HG03457 (cell line): ENCODE data around the gene FCAR.
"Not testable (repeated sequence)": the region's sequence is repeated elsewhere in the genome, so short reads cannot be mapped to it uniquely, and the experiment has no call there.

Source experiments
- ATAC-seq: cut with Tn5 transposase; IDR thresholded peaks from one replicate; pipeline ENCODE4 v1.9.1; 2021; ENCODE audit warnings: moderate number of reproducible peaks; ENCODE audit not compliant: unreplicated experiment

FCAR gene

GRCh38 chr19:54873990-54874389 is at the start of gene FCAR:
TSS of gene FCAR (plus strand) at chr19:54874235. CDS start at chr19:54874290, 55 bp downstream.
- no peak for ATAC-seq

- not testable (repeated sequence) for ATAC-seq
Measured at GRCh38 chr19:54824416-54824815, 49.6 kb upstream of the FCAR start.

GRCh38 chr19:54825326-54825725 is 48.7 kb upstream of the FCAR start:
- ATAC-seq = not testable (repeated sequence)

GRCh38 chr19:54828064-54828463 is 46.0 kb upstream of the FCAR start:
- ATAC-seq = not testable (repeated sequence)

DNA sequence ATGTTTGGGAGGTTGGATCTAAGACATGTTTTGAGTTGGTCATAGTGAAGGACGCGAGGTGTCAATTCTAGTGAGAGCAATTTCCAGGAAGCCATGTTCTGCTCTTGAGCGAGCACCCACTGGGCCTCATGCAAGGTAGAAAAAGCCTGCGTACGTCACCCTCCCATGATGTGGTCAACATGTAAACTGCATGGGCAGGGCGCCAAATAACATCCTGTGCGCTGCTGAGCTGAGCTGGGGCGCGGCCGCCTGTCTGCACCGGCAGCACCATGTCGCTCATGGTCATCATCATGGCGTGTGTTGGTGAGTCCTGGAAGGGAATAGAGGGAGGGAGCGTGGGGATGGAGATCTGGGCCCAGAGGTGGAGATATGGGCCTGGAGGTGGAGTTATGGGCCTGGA is 41.5 kb upstream of the FCAR start, which contains the start of gene KIR2DS4:
TSS of gene KIR2DS4 (plus strand) at position 181 of the 400 bp plus-strand sequence.
- not testable (repeated sequence) for ATAC-seq

- ATAC-seq = not testable (repeated sequence)
Measured at GRCh38 chr19:54835126-54835525, 38.9 kb upstream of the FCAR start.

GRCh38 chr19:54837522-54837921 is 36.5 kb upstream of the FCAR start:
- not testable (repeated sequence) for ATAC-seq

DNA sequence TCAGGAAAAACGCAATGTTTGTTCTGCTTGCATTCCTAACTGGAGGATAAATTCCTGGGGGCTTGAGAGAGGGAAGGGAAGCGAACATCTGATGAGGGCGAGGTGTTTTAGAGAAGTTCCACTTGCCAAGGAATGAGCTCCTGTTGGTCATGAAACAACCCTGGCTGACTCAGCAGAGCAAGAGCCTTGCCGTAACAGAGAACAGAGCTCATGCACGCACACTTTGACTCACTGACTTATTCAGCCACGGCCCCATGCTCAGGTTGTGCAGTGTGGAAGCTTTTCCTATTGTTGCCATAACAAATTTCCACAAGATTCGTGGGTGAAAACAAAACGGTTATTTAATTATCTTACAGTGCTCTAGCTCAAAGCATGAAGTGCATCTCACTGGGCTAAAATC is 30.9 kb upstream of the FCAR start:
- ATAC-seq = not testable (repeated sequence)

GRCh38 chr19:54850061-54850640 is 23.9 kb upstream of the FCAR start, which contains the start of gene KIR3DL2:
TSS of gene KIR3DL2 (plus strand) at chr19:54850443. CDS start at chr19:54850476, 33 bp downstream.
- not testable (repeated sequence) for ATAC-seq

- ATAC-seq = no peak
Measured at GRCh38 chr19:54850930-54851329, 23.1 kb upstream of the FCAR start.

DNA sequence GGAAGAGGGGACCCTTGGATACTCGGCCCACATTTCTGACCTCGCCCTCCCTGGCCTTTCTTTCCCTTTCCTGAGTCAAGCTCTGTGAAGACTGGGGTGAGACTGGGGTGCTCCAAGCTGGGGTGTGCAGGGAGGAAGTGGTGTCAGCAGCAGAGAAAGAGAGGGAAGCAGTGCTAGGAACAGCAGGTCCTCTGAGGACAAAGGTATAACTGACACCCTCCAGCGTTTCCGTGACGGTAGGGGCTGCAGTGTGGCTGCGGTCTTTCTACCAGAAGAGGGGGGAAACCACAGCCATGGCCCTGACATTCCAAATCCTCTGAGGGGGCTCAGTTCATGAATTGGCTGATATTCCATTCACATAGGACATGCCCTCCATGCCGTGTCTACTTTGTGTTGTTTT is 22.7 kb upstream of the FCAR start:
- no peak for ATAC-seq

DNA sequence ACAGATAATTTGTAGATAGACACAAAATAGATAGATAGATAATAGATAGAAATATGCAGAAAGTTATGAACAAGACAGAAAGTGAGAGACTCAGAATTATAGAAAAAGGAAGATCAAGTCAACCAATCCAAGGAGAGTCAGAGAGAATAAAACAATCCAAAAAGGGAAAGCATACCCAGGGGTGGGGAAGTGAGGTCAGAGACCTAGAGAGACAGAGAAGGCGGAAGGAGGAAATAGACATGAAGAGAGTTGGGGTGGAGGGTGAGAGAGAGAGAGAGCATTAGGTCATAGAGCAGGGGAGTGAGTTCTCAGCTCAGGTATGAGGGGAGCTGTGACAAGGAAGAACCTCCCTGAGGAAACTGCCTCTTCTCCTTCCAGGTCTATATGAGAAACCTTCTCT is 18.8 kb upstream of the FCAR start:
- not testable (repeated sequence) for ATAC-seq

GRCh38 chr19:54858476-54858875 is 15.6 kb upstream of the FCAR start:
- ATAC-seq = not testable (repeated sequence)

GRCh38 chr19:54859421-54859820 is 14.6 kb upstream of the FCAR start:
- ATAC-seq = not testable (repeated sequence)

- ATAC-seq = not testable (repeated sequence)
Measured at GRCh38 chr19:54863459-54863858, 10.6 kb upstream of the FCAR start.

GRCh38 chr19:54871696-54872095 is 2.3 kb upstream of the FCAR start:
- no peak for ATAC-seq

DNA sequence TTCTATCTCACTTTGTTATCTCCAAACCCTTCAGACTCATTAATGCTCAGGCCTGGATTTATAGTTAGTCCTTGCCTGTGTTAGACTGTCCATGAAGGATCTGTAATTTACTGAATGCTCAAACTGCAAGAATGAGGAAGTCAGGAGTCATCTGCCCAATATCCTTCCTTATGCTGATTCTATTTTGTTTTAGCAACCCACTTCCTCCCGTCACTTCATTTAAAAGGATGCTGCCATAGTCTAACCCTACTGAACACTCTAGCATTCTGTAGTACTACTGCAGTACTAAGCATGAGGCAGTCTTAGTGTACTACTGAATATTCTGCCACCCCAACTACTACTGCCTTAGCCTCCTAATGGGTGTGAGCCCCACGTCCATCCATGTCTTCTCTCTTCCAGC is 1.5 kb downstream of the FCAR start:
- no peak for ATAC-seq

GRCh38 chr19:54877471-54877870 is 3.4 kb downstream of the FCAR start:
- no peak for ATAC-seq

DNA sequence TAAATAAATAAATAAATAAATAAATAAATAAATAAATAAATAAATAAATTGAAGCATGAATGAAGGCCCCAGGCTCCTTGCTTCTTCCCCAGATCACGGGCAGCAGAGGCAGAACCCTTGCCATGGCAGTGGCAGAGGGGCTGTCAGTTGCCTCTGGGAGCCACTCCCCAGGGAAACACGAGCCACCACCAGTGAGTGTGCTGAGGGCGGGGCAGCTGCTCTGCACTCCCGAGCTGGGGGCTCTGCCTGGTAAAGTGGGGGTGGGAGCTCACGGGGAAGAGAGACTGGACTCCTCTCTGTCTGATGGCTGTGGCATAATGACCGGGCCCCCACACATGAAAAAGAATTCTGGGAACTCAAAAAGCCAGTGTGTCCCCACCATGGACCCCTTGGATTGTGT is 7.8 kb downstream of the FCAR start:
- ATAC-seq = no peak

- no peak for ATAC-seq
Measured at GRCh38 chr19:54882758-54883157, 8.7 kb downstream of the FCAR start.

GRCh38 chr19:54883228-54883627 is 9.2 kb downstream of the FCAR start:
- no peak for ATAC-seq

- ATAC-seq = no peak
Measured at GRCh38 chr19:54888239-54888638, 14.2 kb downstream of the FCAR start.

DNA sequence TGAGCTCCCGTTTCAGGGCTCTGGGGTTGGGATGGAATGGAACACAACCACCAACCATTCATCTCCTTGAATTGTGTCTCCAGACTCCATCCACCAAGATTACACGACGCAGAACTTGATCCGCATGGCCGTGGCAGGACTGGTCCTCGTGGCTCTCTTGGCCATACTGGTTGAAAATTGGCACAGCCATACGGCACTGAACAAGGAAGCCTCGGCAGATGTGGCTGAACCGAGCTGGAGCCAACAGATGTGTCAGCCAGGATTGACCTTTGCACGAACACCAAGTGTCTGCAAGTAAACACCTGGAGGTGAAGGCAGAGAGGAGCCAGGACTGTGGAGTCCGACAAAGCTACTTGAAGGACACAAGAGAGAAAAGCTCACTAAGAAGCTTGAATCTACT is 15.5 kb downstream of the FCAR start:
- no peak for ATAC-seq
